Activated naive CD8-positive, alpha-beta T cell treated with anti-CD3 and anti-CD28 coated beads, Interleukin-2, amount 10 ng/mL, durations not matched to agents 7 days and 5 days (primary cell): ENCODE measurements around the gene TOR1AIP2. TPM values are rescaled to one million over a fixed set of nuclear protein-coding genes. Genes with fewer than 3 reads are reported as not detected.
"Not testable (repeated sequence)": the region's sequence is repeated elsewhere in the genome, so short reads cannot be mapped to it uniquely, and the experiment has no call there.

Source experiments
- ATAC-seq: fragments of 150-1000 bp; cut with Tn5 transposase; one replicate; pipeline ENCODE4 v1.10.0; 2021; ENCODE audit warnings: low read depth, moderate library complexity
- POLR2A ChIA-PET: fragments of 350-600 bp; sonication (Branson Sonifier 250); formaldehyde crosslinking; loops from one replicate; lab custom pipeline; 2021; ENCODE audit warnings: antibody characterized with exemption; lab: Charles Lee
- DNase-seq: peaks from one replicate; pipeline ENCODE4 v3.0.0; 2021
- H3K27ac Mint-ChIP-seq: one replicate; pipeline ENCODE4 v1.8.0; 2022; ENCODE audit warnings: mild to moderate bottlenecking, mixed read lengths
- H3K27me3 Mint-ChIP-seq: one replicate; pipeline ENCODE4 v1.8.0; 2022; ENCODE audit warnings: mild to moderate bottlenecking, moderate library complexity, mixed read lengths
- H3K36me3 Mint-ChIP-seq: one replicate; pipeline ENCODE4 v1.8.0; 2021; ENCODE audit warnings: mild to moderate bottlenecking, mixed read lengths
- H3K4me1 Mint-ChIP-seq: one replicate; pipeline ENCODE4 v1.8.0; 2021; ENCODE audit warnings: mixed read lengths
- H3K4me3 Mint-ChIP-seq: one replicate; pipeline ENCODE4 v1.8.0; 2022; ENCODE audit warnings: mild to moderate bottlenecking, moderate library complexity, mixed read lengths
- H3K9me3 Mint-ChIP-seq: one replicate; pipeline ENCODE4 v1.8.0; 2021; ENCODE audit warnings: mixed read lengths
- total RNA-seq, 2 experiments: library from RNA; stranded (reverse); gene quantifications; one replicate each; pipeline ENCODE4 v1.2.3, GENCODE V29; 2021

Gene TOR1AIP2
- total RNA-seq, 2 experiments from 2014 or later: 45.6 to 48.5 TPM

DNA sequence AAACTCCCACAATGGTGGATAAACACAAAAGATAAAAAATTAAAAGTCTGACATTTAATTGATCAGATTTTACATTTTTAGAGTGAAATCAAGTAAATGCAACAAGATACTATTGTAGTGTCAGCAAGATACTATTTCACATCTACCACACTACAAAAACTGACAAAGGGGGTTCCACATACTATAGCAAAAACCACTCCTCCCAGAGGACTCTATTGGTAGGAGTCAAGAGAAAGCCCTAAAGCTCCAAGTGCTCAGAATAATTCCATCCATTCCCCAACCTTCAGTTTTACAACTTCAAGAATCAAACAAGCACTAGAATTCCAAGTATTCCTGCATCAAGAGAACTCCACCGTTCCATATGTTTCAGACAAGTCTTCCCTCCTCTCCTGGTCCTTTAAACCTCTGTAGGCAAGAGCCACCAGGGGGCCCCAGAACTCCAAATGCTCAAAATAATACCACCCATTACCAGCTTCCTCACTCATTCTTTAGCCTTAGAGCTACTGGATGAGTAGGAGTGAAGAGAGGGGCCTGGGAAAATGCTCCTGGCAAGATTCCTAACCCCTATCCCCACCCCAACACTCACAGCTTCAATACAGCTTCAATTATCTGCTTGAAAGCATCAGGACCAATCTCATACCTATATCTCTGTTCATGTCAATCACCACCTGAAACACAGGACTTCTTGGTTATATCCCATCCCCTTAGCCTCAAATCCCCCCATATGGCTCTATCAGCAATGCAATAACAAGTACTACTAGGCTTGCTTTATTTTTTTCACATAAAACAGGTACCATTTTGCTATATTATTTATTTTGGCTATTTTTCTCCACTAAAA, 9.9 kb downstream of the TOR1AIP2 start:
- Mint-ChIP-seq H3K27ac (no peak overlapping the region), H3K9me3 (no peaks in the 10 kb centered on the region), H3K4me3 (no peak overlapping the region), H3K36me3 (peaks cover 14% of the 10 kb centered on the region), H3K27me3 (no peaks in the 10 kb centered on the region), H3K4me1 (peaks cover 7% of the 10 kb centered on the region)
- DNase-seq: peak; percentile 50
- POLR2A ChIA-PET: interaction anchor here (1.3 to 1.8 kb wide), 2 partner anchors 10 to 16 kb away, joined by 4 to 5 read pairs; partner anchors contain the start of gene TOR1AIP2
- ATAC-seq: peak; percentile 73

DNA sequence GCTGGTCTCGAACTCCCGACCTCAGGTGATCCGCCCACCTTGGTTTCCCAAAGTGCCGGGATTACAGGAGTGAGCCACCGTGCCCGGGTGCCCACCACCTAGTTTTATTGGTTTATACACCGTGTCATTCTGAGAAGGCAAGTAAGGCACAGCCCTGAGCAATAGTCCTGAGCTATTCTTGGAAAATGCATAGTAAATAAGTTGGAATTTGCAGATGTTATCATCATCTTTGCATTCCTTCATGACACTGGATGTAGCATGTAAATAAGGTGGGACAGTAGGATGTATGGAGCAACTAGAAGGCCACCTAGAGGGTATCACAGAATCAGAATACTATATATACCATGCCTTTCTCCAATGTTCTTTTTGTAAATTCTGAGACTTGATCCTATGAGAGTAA, 11.0 kb downstream of the TOR1AIP2 start:
- Mint-ChIP-seq H3K9me3 (no peaks in the 10 kb centered on the region), H3K36me3 (peaks cover 16% of the 10 kb centered on the region), H3K27ac (no peak overlapping the region)

DNA sequence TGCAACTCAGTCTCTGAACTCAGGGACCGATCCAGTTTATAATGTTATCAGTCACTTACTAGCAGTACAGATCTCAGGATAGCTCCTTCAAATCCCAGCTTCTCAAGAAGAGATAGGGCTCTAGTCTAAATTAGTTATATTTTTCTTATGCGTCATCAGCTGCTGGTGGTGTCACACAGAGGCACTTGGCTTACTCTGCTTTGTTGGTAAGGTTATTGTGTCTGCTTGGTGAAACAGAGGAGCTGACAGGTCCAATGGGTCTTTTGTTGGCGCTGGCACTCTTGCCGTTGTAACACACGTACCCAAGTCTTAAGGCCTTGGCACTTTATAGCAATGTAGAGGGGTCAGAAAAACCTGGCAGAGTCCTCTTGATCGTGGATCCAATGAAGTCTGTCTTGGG, 12.2 kb downstream of the TOR1AIP2 start:
- DNase-seq: no peak
- no peaks in the 10 kb centered on the region for H3K9me3 Mint-ChIP-seq
- no peak overlapping the region for H3K4me3 Mint-ChIP-seq
- ATAC-seq: no peak
- POLR2A ChIA-PET: no interaction called here
- H3K4me1 Mint-ChIP-seq: peaks cover 1% of the 10 kb centered on the region
- H3K36me3 Mint-ChIP-seq: peaks cover 16% of the 10 kb centered on the region
- H3K27ac Mint-ChIP-seq: no peak overlapping the region
- no peaks in the 10 kb centered on the region for H3K27me3 Mint-ChIP-seq

More for the DNA sequence above, 11.0 kb downstream of the TOR1AIP2 start:
- H3K4me3 Mint-ChIP-seq: no peak overlapping the region
- no peak for ATAC-seq
- no peak for DNase-seq
- no peaks in the 10 kb centered on the region for H3K27me3 Mint-ChIP-seq
- POLR2A ChIA-PET: interaction anchor here (0.6 to 1.8 kb wide), 2 partner anchors 17 to 19 kb away, joined by 4 to 6 read pairs; no protein-coding TSS in a partner anchor
- peaks cover 4% of the 10 kb centered on the region for H3K4me1 Mint-ChIP-seq

DNA sequence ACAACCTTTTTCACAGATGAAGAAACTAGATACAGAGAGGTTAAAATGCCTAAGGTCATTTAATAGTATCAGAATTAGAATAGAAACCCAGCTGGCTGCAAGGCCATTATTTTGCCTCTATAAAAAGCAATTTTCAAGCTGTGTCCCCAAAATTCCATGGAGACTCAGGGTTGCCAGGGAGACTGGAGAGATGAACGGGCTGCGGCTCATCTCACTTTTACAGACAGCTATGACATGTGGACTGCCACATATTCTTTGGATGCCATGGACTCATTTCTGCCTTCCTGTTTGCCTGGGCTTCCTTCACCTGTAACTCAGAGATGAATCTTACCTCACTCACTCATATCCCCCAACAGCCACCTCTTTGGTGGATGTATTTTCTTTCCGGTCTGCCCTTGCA, 17.0 kb downstream of the TOR1AIP2 start:
- H3K27ac Mint-ChIP-seq: no peak overlapping the region
- H3K27me3 Mint-ChIP-seq: no peaks in the 10 kb centered on the region
- H3K4me3 Mint-ChIP-seq: no peak overlapping the region
- ATAC-seq (no peak), DNase-seq (no peak)
- peaks cover 16% of the 10 kb centered on the region for H3K36me3 Mint-ChIP-seq
- H3K9me3 Mint-ChIP-seq: no peaks in the 10 kb centered on the region
- no peaks in the 10 kb centered on the region for H3K4me1 Mint-ChIP-seq
- POLR2A ChIA-PET: no interaction called here

DNA sequence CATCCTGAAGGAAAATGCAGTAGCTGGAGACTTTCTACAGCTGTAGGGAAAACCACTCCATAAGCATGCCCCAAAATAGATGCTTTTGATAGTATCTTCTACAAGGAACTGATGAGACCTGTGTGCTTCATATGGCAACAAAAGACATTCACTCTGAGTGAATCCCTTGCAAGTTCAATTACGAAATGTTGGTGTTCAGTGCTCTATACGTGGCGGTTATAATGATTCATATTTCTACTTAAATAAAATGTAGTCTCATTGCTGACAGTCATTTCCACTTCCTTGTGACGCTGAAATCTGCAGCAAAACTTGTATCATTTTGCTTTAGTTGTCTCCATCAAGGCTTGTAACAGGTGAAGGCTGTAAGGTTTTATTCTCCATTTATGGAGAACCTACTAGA, 20.6 kb downstream of the TOR1AIP2 start:
- Mint-ChIP-seq H3K36me3 (peaks cover 5% of the 10 kb centered on the region), H3K4me1 (peaks cover 2% of the 10 kb centered on the region), H3K27me3 (no peaks in the 10 kb centered on the region), H3K4me3 (no peak overlapping the region), H3K9me3 (no peaks in the 10 kb centered on the region), H3K27ac (no peak overlapping the region)
- DNase-seq (no peak), ATAC-seq (no peak)
- POLR2A ChIA-PET: no interaction called here

DNA sequence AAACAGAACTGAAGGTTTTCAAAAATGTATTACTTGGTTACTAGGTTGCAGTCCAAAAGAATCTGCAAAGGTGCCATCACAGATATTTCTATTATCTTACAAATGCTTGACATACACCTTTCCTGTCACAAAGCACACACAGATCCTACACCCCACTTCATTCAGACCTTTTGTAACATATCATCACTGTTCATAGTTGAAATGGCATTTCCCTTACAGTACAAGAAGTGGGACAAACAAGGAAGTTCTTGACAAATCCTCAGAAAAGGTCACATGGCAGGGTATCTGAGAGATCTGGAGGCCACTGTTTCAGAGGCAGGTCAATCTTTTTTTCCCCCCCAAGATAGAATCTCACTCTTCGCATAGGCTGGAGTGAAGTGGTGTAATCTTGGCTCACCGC, 21.3 kb downstream of the TOR1AIP2 start:
- H3K36me3 Mint-ChIP-seq: peaks cover 7% of the 10 kb centered on the region
- no peak for DNase-seq

DNA sequence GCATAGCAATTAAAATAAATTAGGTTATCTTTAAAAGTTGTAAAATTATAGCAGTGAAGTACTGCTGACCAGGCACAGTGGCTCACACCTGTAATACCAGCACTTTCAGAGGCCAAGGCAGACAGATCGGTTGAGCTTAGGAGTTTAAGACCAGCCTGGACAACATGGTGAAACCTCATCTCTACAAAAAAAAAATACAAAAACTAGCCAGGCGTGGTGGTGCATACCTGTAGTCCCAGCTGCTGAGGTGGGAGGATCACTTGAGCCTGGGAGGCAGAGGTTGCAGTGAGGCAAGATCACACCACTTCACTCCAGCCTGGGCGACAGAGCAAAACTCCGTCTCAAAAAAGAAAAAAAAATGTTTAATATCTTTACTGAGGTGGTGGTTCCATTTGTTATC, 21.8 kb downstream of the TOR1AIP2 start:
- not testable (repeated sequence) for H3K27ac Mint-ChIP-seq, H3K36me3 Mint-ChIP-seq

More for the DNA sequence above, 21.3 kb downstream of the TOR1AIP2 start:
- POLR2A ChIA-PET: no interaction called here
- H3K27ac Mint-ChIP-seq: no peak overlapping the region
- H3K4me3 Mint-ChIP-seq: no peak overlapping the region
- H3K4me1 Mint-ChIP-seq: peaks cover 2% of the 10 kb centered on the region
- no peak for ATAC-seq
- H3K9me3 Mint-ChIP-seq: no peaks in the 10 kb centered on the region
- H3K27me3 Mint-ChIP-seq: no peaks in the 10 kb centered on the region

DNA sequence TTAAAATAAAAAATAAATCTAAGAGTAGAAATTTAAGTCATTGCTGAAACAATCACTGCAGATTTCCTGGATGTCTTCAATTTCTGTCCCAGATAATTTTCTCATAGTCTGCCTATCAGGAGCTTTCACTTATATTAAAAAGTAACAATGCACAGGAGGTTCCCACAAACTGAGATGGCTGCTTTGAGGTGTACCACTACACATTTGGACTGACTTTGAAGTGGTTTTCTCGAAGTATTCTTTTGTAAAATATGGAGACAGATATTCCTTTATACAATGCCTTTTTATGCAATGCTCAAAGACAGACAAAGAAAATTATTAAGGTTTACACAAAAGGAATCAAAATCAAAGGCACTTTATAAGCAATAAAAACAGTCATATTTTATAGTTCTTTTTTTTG, 24.5 kb downstream of the TOR1AIP2 start:
- Mint-ChIP-seq H3K27ac (no peak overlapping the region), H3K27me3 (no peaks in the 10 kb centered on the region), H3K36me3 (peaks cover 20% of the 10 kb centered on the region), H3K9me3 (no peaks in the 10 kb centered on the region), H3K4me1 (peaks cover 2% of the 10 kb centered on the region), H3K4me3 (peak overlapping the region; percentile 22)
- ATAC-seq (no peak), DNase-seq (no peak)
- POLR2A ChIA-PET: no interaction called here

More for the DNA sequence above, 21.8 kb downstream of the TOR1AIP2 start:
- H3K4me1 Mint-ChIP-seq, H3K27me3 Mint-ChIP-seq, H3K9me3 Mint-ChIP-seq, H3K4me3 Mint-ChIP-seq, ATAC-seq, DNase-seq, POLR2A ChIA-PET: not testable (repeated sequence)

DNA sequence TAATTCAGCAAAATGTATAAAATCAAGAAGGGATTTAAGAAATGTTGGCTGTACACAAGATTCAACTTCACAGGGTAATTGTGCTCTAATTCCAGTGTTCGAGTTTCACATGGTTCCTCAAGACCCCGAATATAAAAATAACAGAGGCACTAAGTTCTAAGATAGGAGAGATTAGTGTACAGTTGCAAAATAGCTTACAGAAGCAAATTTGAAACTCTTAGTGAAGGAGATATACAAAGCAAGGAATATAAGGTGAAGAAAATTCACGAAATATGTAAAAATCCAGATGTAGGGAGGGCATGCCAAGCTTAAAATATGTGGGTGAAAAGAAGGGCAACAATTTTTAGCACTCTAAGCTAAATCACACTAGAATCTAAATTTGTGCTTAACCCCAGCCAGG, 29.4 kb downstream of the TOR1AIP2 start:
- POLR2A ChIA-PET: no interaction called here
- H3K4me1 Mint-ChIP-seq: peaks cover 2% of the 10 kb centered on the region
- DNase-seq (no peak), ATAC-seq (no peak)
- no peak overlapping the region for H3K4me3 Mint-ChIP-seq
- H3K36me3 Mint-ChIP-seq: peaks cover 30% of the 10 kb centered on the region
- H3K9me3 Mint-ChIP-seq: no peaks in the 10 kb centered on the region
- H3K27me3 Mint-ChIP-seq: no peaks in the 10 kb centered on the region
- H3K27ac Mint-ChIP-seq: no peak overlapping the region

DNA sequence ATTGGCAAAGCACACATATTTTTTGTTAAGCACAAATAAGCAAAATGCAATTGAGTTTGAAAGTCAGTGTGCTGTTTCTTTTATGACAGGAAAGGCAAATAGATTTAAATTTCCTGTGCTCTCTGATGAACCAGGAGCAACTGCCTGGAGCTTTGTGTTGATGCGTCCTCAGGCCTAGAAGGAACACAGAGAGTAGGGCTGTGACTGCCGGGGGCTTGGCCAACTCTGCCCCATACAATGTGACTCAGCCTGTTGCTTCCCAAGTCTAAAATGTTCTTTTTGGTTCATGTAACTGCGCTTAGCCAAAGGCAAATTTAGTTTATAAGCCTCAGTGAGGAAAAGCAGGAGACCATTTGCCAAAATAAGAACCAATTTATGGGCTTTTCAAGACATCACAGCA, 37.5 kb downstream of the TOR1AIP2 start:
- DNase-seq (no peak), ATAC-seq (no peak)
- no peak overlapping the region for H3K27ac Mint-ChIP-seq
- POLR2A ChIA-PET: no interaction called here
- no peaks in the 10 kb centered on the region for H3K4me1 Mint-ChIP-seq
- no peaks in the 10 kb centered on the region for H3K9me3 Mint-ChIP-seq
- no peak overlapping the region for H3K4me3 Mint-ChIP-seq
- H3K27me3 Mint-ChIP-seq: no peaks in the 10 kb centered on the region
- H3K36me3 Mint-ChIP-seq: peaks cover 6% of the 10 kb centered on the region

DNA sequence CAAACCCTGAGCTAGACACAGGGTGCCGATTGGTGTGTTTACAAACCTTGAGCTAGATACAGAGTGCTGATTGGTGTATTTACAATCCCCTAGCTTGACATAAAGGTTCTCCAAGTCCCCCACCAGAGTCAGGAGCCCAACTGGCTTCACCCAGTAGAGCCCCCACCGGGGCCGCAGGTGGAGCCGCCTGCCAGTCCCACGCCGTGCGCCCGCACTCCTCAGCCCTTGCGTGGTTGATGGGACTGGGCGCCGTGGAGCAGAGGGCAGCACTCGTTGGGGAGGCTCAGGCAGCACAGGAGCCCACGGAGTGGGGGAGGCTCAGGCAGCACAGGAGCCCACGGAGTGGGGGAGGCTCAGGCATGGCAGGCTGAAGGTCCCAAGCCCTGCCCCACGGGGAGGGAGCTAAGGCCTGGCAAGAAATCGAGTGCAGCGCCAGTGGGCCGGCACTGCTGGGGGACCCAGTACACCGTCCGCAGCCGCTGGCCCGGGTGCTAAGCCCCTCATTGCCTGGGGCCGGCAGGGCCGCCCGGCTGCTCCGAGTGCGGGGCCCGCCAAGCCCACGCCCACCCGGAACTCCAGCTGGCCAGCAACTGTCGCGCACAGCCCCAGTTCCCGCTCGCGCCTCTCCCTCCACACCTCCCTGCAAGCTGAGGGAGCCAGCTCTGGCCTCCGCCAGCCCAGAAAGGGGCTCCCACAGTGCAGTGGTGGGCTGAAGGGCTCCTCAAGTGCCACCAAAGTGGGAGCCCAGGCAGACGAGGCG, 40.7 kb downstream of the TOR1AIP2 start:
- H3K27ac Mint-ChIP-seq, POLR2A ChIA-PET, H3K36me3 Mint-ChIP-seq, H3K27me3 Mint-ChIP-seq, H3K4me1 Mint-ChIP-seq, ATAC-seq, DNase-seq, H3K4me3 Mint-ChIP-seq, H3K9me3 Mint-ChIP-seq: not testable (repeated sequence)

DNA sequence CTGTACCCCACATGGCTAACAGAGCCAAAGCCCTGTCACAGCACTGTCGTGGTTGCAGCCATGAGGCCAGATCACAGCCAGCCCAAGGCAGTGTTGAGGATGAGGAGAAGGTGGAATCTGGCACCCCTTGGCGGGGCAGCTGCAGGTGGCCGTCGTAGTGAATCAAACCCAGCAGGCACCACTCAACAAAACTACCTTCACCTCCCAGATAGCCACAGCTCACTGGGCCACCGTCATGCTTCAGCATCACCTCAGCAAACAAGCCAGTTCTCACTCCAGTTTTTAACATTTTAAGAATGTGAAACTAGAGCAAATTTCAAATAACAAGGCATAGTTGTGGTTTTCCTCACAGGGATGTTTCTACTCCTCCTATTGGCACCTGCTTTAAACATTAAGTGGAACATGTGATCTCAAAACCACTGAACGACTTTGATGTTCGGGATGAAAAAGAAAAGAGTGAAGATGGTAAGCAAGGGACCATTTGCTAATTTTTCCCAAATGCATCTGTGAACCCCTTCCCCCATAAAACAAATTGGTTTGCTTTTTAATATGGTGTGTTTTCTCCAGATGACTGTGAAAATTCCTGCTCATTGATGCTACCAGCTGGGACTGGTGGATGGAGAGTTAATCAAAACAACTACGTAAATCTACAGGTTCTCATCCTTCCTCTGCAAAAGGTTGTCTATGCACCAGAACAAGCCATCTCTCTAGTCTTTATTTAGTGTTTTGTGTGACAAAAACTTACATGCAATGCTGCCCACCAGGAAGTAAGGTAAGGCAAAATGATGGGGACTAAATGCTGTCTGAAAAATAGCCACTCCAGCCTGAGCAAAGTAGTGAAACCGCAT, 45.5 kb downstream of the TOR1AIP2 start:
- Mint-ChIP-seq H3K36me3 (no peaks in the 10 kb centered on the region), H3K27ac (peak overlapping the region; percentile 67), H3K4me1 (peaks cover 23% of the 10 kb centered on the region), H3K9me3 (no peaks in the 10 kb centered on the region), H3K4me3 (peak overlapping the region; percentile 44), H3K27me3 (no peaks in the 10 kb centered on the region)
- DNase-seq: no peak
- ATAC-seq: peak; percentile 55
- POLR2A ChIA-PET: interaction anchor here (1.5 kb wide), 1 partner anchor 17 kb away, joined by 4 read pairs; no protein-coding TSS in a partner anchor

DNA sequence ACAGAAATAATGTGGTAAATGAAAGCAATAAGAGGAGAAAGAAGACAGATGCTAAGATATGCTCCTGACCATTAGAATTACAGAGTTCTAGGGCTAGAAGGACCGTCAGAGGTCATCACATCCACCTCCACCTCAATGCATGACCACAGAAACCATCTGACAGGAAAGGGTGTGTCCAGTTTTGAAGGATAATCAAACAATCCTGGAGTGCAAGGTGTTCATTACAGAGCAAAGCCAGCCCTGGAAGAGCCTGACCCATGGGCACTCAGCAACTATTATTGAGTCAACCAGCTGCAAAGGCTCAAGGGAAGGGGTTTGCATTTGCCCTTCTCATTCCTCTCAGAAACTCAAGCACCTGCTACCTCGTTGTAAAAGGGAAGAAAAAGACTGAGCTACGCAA, 46.4 kb downstream of the TOR1AIP2 start:
- POLR2A ChIA-PET: interaction anchor here (1.5 kb wide), 1 partner anchor 16 kb away, joined by 4 read pairs; no protein-coding TSS in a partner anchor
- peak; percentile 13 for ATAC-seq
- Mint-ChIP-seq H3K4me1 (peaks cover 23% of the 10 kb centered on the region), H3K9me3 (no peaks in the 10 kb centered on the region), H3K4me3 (peak overlapping the region; percentile 44), H3K27me3 (no peaks in the 10 kb centered on the region), H3K36me3 (no peaks in the 10 kb centered on the region), H3K27ac (peak overlapping the region; percentile 67)
- DNase-seq: no peak
